BLaER1 (cell line): Measurements from ENCODE around the gene LRRC2.

ENCODE experiments used
- H3K27ac ChIP-seq: shearing (Covaris generic); formaldehyde crosslinking; 2 replicates; pipeline ENCODE4 v1.8.1; 2022
- H3K27me3 ChIP-seq: shearing (Covaris generic); formaldehyde crosslinking; 2 replicates; pipeline ENCODE4 v1.8.1; 2022
- H3K36me3 ChIP-seq: shearing (Covaris generic); formaldehyde crosslinking; 2 replicates; pipeline ENCODE4 v1.8.1; 2022
- H3K4me1 ChIP-seq: shearing (Covaris generic); formaldehyde crosslinking; 2 replicates; pipeline ENCODE4 v1.8.1; 2022
- H3K4me2 ChIP-seq: shearing (Covaris generic); formaldehyde crosslinking; 2 replicates; pipeline ENCODE4 v1.8.1; 2022
- H3K4me3 ChIP-seq: shearing (Covaris generic); formaldehyde crosslinking; 2 replicates; pipeline ENCODE4 v1.8.1; 2022
- H3K9ac ChIP-seq: shearing (Covaris generic); formaldehyde crosslinking; 2 replicates; pipeline ENCODE4 v1.8.1; 2022
- H3K9me3 ChIP-seq: shearing (Covaris generic); formaldehyde crosslinking; 2 replicates; pipeline ENCODE4 v1.8.1; 2022
- H4K20me1 ChIP-seq: shearing (Covaris generic); formaldehyde crosslinking; 2 replicates; pipeline ENCODE4 v1.8.1; 2022
- Cebpa-rat ChIP-seq: shearing (Covaris generic); IDR thresholded peaks from 2 replicates; pipeline ENCODE4 v1.8.1; 2022

The LRRC2 gene

DNA sequence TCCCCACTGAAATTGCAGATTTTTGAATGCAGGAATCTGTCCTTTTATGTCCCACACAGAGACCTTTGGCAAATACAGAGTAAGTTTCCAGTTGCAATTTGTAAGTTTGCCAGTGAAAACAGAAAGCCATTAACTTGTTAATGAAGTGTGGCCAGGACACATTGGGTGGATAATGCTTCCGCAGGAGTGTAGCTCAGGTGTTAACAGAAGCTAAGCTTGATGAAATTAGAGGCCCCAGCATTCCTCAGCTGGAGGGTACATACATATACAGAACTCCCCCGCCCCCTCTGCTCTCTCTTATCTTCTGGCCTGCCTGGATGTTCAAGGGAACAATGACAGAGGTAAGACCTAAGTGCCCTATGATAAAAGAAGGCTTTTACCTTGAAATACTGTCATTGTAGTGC lies 8.1 kb upstream of the LRRC2 start:
- Histone ChIP-seq H4K20me1 (no peaks in the 10 kb centered on the region), H3K4me2 (no peak overlapping the region), H3K36me3 (no peaks in the 10 kb centered on the region), H3K9ac (no peak overlapping the region), H3K27me3 (no peaks in the 10 kb centered on the region), H3K27ac (no peak overlapping the region), H3K4me1 (peaks cover 8% of the 10 kb centered on the region), H3K4me3 (no peak overlapping the region), H3K9me3 (no peaks in the 10 kb centered on the region)
- TF ChIP-seq Cebpa-rat = no peak

DNA sequence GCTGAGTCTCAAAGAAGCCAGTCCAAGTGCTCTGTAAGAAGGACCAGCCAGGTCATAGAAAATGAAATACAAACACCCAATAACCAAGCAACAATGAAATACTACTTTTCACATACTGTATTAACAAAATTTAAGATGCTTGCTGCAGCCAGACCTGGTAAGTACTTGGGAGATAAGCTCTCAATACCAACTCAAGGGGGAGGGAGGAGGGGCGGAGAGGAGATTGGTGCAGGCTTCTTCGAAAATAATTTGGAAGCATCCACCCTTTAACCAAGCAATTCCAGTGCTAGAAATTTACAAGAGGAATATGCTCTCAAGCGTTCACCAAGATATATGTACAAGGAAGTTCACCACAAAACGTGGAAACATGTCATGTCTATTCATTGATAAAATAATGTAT lies 7.6 kb upstream of the LRRC2 start:
- no peak overlapping the region for H3K27ac ChIP-seq
- H3K4me1 ChIP-seq = peaks cover 3% of the 10 kb centered on the region
- H3K9me3 ChIP-seq = no peaks in the 10 kb centered on the region
- no peak for TF ChIP-seq Cebpa-rat
- no peak overlapping the region for H3K4me3 ChIP-seq
- H3K36me3 ChIP-seq = no peaks in the 10 kb centered on the region
- H4K20me1 ChIP-seq = no peaks in the 10 kb centered on the region
- no peak overlapping the region for H3K4me2 ChIP-seq
- H3K9ac ChIP-seq = no peak overlapping the region
- H3K27me3 ChIP-seq = no peaks in the 10 kb centered on the region

DNA sequence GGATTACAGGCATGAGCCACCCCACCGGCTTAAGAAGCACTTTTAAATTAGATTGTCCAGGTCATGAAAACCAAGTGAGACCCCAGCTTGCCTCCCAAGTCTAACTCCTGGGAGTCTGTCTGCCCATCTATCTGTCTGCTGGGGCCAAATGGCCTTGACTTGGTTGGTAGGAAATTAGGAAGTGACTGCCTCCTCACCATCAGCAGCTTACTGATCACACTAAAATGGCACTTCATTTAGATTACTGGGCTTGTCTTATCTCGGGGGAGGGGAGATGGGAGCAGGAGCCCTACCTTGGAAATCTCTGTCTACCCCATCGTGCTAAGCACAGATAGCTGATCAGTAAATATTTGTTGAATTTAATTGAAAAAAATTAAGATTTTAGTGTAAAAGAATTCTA lies 5.6 kb upstream of the LRRC2 start:
- Histone ChIP-seq H3K9me3 (no peaks in the 10 kb centered on the region), H3K36me3 (no peaks in the 10 kb centered on the region), H3K4me2 (no peak overlapping the region), H3K27me3 (no peaks in the 10 kb centered on the region), H3K4me1 (peaks cover 1% of the 10 kb centered on the region; the same call in 1 of the 2 replicates), H4K20me1 (no peaks in the 10 kb centered on the region), H3K9ac (no peak overlapping the region), H3K27ac (no peak overlapping the region), H3K4me3 (no peak overlapping the region)
- TF ChIP-seq Cebpa-rat = no peak

GRCh38 chr3:46565607-46566039 lies 479 bp downstream of the LRRC2 start:
- no peak for TF ChIP-seq Cebpa-rat

DNA sequence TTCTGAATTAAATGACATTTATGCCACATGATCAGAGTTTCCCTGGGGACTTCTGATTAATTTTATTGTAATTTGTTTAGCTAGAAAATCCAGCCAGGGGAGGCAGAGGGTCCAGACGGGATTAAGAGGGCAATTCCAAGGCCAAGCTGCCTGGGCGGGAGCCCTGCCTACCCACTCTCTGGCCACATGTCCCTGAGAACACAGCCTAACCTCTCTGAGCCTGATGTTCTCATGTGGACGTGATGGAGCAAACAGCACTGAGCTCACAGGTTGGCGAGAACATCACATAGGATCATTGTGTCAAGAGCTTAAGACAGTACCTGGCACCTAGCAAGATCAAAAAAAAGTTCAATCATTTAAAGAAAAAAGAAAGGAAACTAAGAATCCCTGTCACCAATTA lies 1.0 kb downstream of the LRRC2 start:
- TF ChIP-seq Cebpa-rat = no peak

More at GRCh38 chr3:46565607-46566039, 479 bp downstream of the LRRC2 start:
- peak overlapping the region; percentile 85 for H3K9ac ChIP-seq
- no peaks in the 10 kb centered on the region for H3K36me3 ChIP-seq
- no peaks in the 10 kb centered on the region for H4K20me1 ChIP-seq
- peak overlapping the region; percentile 98 for H3K4me2 ChIP-seq
- no peaks in the 10 kb centered on the region for H3K27me3 ChIP-seq
- peaks cover 26% of the 10 kb centered on the region for H3K4me1 ChIP-seq
- H3K9me3 ChIP-seq = no peaks in the 10 kb centered on the region; the same call in 1 of the 2 replicates
- H3K4me3 ChIP-seq = peak overlapping the region; percentile 75
- peak overlapping the region; percentile 88 for H3K27ac ChIP-seq

GRCh38 chr3:46564190-46565021 lies 1.7 kb downstream of the LRRC2 start:
- H4K20me1 ChIP-seq = no peaks in the 10 kb centered on the region
- H3K4me3 ChIP-seq = no peak overlapping the region
- H3K9ac ChIP-seq = no peak overlapping the region
- no peak for TF ChIP-seq Cebpa-rat
- no peaks in the 10 kb centered on the region for H3K36me3 ChIP-seq
- peaks cover 28% of the 10 kb centered on the region for H3K4me1 ChIP-seq
- no peak overlapping the region for H3K27ac ChIP-seq
- no peaks in the 10 kb centered on the region for H3K27me3 ChIP-seq
- H3K4me2 ChIP-seq = peak overlapping the region; percentile 98
- no peaks in the 10 kb centered on the region; the same call in 1 of the 2 replicates for H3K9me3 ChIP-seq

More for the DNA sequence above, 1.0 kb downstream of the LRRC2 start:
- no peaks in the 10 kb centered on the region; the same call in 1 of the 2 replicates for H3K9me3 ChIP-seq
- no peaks in the 10 kb centered on the region for H4K20me1 ChIP-seq
- H3K27me3 ChIP-seq = no peaks in the 10 kb centered on the region
- H3K4me1 ChIP-seq = peaks cover 26% of the 10 kb centered on the region
- peak overlapping the region; percentile 75 for H3K4me3 ChIP-seq
- peak overlapping the region; percentile 98 for H3K4me2 ChIP-seq
- peak overlapping the region; percentile 85 for H3K9ac ChIP-seq
- peak overlapping the region; percentile 88 for H3K27ac ChIP-seq
- no peaks in the 10 kb centered on the region for H3K36me3 ChIP-seq

GRCh38 chr3:46561951-46562350 lies 4.2 kb downstream of the LRRC2 start:
- H3K27me3 ChIP-seq = no peaks in the 10 kb centered on the region
- H3K9ac ChIP-seq = no peak overlapping the region
- H3K4me1 ChIP-seq = peaks cover 46% of the 10 kb centered on the region
- H3K36me3 ChIP-seq = no peaks in the 10 kb centered on the region
- no peak overlapping the region for H3K4me3 ChIP-seq
- H3K27ac ChIP-seq = no peak overlapping the region
- H3K9me3 ChIP-seq = peaks cover under 1% of the 10 kb centered on the region; the same call in 1 of the 2 replicates
- no peak overlapping the region for H3K4me2 ChIP-seq
- no peak for TF ChIP-seq Cebpa-rat
- no peaks in the 10 kb centered on the region for H4K20me1 ChIP-seq

DNA sequence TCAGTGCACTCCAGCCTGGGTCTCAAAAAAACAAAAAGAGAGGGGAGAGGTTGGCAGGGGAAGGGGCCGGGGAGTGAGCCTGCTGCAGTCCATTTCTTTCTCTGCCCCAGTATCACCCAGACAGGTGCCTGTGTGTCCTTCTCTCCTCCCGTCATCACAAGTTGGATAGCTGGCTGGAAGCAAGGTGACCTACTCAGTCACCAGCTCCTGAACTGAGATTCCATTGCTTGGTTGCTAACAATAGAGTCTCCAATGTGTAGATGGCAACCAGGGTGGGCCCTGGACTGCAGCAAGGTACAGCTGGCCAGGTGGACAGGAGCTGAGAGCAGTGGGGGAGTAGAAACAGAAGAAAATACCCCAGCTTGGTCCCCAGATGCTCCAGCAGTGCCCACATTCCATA lies 4.6 kb downstream of the LRRC2 start:
- no peak for TF ChIP-seq Cebpa-rat
- Histone ChIP-seq H3K27ac (no peak overlapping the region), H3K4me3 (no peak overlapping the region), H3K9me3 (peaks cover 5% of the 10 kb centered on the region; the same call in 1 of the 2 replicates), H4K20me1 (no peaks in the 10 kb centered on the region), H3K4me2 (no peak overlapping the region), H3K27me3 (no peaks in the 10 kb centered on the region), H3K4me1 (peaks cover 44% of the 10 kb centered on the region), H3K9ac (no peak overlapping the region), H3K36me3 (no peaks in the 10 kb centered on the region)

GRCh38 chr3:46559091-46559704 lies 6.9 kb downstream of the LRRC2 start:
- Histone ChIP-seq H3K4me3 (peak overlapping the region; percentile 65), H3K9ac (peak overlapping the region; percentile 78), H4K20me1 (no peaks in the 10 kb centered on the region), H3K4me1 (peaks cover 36% of the 10 kb centered on the region), H3K27ac (peak overlapping the region; percentile 79), H3K36me3 (no peaks in the 10 kb centered on the region), H3K9me3 (peaks cover 22% of the 10 kb centered on the region), H3K27me3 (no peaks in the 10 kb centered on the region), H3K4me2 (peak overlapping the region; percentile 78)
- TF ChIP-seq Cebpa-rat = no peak
